GM19328 (cell line): ENCODE data around the gene FOXO4.

Source experiments
- ATAC-seq: cut with Tn5 transposase; IDR thresholded peaks from one replicate; pipeline ENCODE4 v1.9.1; 2021; ENCODE audit warnings: mild to moderate bottlenecking, moderate library complexity; ENCODE audit not compliant: unreplicated experiment

FOXO4 gene

GRCh38 chrX:71131510-71131909 lies 35.9 kb downstream of the FOXO4 start:
- ATAC-seq, result no peak

- ATAC-seq, result no peak
These were observed 44.8 kb downstream of the FOXO4 start for GRCh38 chrX:71140440-71140839.

GRCh38 chrX:71143508-71143907 lies 47.9 kb downstream of the FOXO4 start:
- ATAC-seq, result no peak

- ATAC-seq, result no peak
These were observed 49.0 kb downstream of the FOXO4 start, which contains the start of gene NLGN3 for GRCh38 chrX:71144651-71145050. TSS of gene NLGN3 (plus strand) at chrX:71144841. CDS start at chrX:71147750, 2,909 bp downstream.

- no peak for ATAC-seq
These were observed 52.0 kb downstream of the FOXO4 start for GRCh38 chrX:71147496-71148277.

- ATAC-seq, result no peak
These were observed 52.6 kb downstream of the FOXO4 start for GRCh38 chrX:71148278-71148663.

GRCh38 chrX:71151366-71151765 lies 55.7 kb downstream of the FOXO4 start:
- ATAC-seq, result no peak
